GM21717 (cell line): ENCODE data around the gene JPT1.
"Not testable (repeated sequence)": the region's sequence is repeated elsewhere in the genome, so short reads cannot be mapped to it uniquely, and the experiment has no call there.

Experiments
- ATAC-seq: cut with Tn5 transposase; IDR thresholded peaks from one replicate; pipeline ENCODE4 v1.9.1; 2021; ENCODE audit warnings: mild to moderate bottlenecking, moderate library complexity; ENCODE audit not compliant: unreplicated experiment

The JPT1 gene, protein sequence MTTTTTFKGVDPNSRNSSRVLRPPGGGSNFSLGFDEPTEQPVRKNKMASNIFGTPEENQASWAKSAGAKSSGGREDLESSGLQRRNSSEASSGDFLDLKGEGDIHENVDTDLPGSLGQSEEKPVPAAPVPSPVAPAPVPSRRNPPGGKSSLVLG

GRCh38 chr17:75154195-75155106, at the start of gene JPT1:
Gene JPT1, minus strand, starts transcription at chr17:75154512. Its CDS starts 115 bp downstream, at chr17:75154397.
- peak; percentile 94 for ATAC-seq

- no peak for ATAC-seq
Measured at GRCh38 chr17:75199886-75200618, 45.7 kb upstream of the JPT1 start.

DNA sequence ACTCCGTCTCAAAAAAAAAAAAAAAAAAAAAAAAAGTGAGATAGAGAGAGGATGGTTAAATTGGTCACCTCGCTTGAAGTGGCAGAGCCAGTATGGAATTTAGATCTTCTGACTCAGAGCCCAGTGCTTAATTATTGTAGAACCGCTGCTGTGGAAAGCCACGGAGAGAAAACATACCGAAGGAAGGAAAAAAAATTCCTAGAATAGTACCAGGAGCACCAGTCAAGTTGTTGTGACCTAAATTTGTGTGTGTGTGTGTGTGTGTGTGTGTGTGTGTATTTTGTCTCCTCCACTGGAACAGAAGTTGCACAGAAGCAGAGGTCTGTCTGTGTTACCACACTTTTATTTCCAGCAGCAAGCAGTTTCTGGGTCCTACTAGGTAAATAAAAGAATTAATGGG, 40.6 kb upstream of the JPT1 start:
- no peak for ATAC-seq

- no peak for ATAC-seq
Measured at GRCh38 chr17:75191584-75191983, 37.3 kb upstream of the JPT1 start.

GRCh38 chr17:75188614-75189013, 34.3 kb upstream of the JPT1 start:
- ATAC-seq: no peak

GRCh38 chr17:75183999-75184884, 29.9 kb upstream of the JPT1 start:
- ATAC-seq: no peak

GRCh38 chr17:75182569-75183436, 28.5 kb upstream of the JPT1 start, which contains the start of gene SUMO2:
Gene SUMO2, minus strand, starts transcription at chr17:75182959. Its CDS starts 125 bp downstream, at chr17:75182834.
- peak; percentile 62 for ATAC-seq

DNA sequence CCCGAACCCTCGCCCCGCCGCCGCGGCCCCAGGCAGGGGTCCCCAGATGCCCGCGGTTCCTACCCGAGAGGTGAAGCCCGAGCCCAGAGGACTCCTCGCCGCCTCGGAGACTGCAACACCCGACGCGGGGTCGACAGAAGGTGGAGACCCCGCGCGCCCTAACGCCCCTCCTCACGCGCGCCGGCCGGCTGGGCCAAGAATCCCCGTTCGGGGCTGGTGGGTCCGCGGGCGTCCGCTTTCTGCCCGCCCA, 27.9 kb upstream of the JPT1 start:
- peak; percentile 24 for ATAC-seq

GRCh38 chr17:75181608-75182318, 27.5 kb upstream of the JPT1 start:
- ATAC-seq: no peak

DNA sequence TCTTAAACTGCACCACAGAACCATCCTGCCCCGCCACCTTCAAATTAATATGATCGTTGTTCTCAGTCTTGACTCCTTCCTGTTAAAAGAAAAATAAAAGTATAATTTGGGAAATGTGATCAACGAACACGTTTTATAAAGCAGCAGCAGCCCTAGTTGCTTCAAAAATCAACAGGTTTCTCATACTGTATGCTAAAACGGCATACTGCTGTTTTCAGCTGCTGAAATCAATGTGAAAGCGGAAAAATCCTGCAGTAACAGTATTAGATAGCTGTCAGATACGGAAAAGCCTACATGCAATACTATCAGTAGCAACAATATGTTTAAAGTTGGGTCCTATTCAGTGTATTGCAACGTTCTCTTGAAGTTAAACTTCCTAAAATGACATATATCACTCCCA, 26.8 kb upstream of the JPT1 start:
- ATAC-seq: no peak

GRCh38 chr17:75178453-75178852, 24.1 kb upstream of the JPT1 start:
- no peak for ATAC-seq

- no peak for ATAC-seq
Measured at GRCh38 chr17:75176625-75177024, 22.3 kb upstream of the JPT1 start.

DNA sequence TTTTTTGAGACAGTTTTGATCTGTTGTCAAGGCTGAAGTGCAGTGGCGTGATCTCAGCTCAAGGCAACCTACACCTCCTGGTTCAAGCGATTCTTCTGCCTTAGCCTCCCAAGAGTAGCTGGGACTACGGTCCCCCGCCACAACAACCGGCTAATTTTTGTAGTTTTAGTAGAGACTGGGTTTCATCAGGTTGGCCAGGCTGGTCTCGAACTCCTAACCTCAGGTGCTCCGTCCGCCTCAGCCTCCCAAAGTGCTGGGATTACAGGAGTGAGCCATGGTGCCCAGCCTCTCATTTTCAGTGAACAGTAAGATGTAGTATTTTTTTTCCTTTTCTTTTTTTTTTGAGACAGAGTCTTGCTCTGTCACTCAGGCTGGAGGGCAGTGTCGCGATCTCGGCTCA, 20.7 kb upstream of the JPT1 start:
- ATAC-seq: no peak

GRCh38 chr17:75173526-75173925, 19.2 kb upstream of the JPT1 start:
- ATAC-seq: no peak

DNA sequence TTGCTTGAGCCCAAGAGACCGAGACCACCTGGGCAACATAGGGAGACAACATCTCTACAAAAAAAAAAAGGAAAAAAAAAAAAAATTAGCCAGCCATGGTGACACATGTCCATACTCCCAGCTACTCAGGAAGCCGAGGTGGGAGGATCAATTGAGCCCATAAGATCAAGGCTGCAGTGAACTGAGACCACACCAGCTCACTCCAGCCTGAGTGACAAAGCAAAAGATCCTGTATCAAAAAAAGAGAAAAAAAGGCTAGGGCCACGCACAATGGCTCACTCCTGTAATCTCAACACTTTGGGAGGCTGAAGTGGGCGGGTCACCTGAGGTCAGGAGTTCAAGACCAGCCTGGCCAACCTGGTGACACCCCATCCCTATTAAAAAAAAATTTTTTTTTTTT, 14.7 kb upstream of the JPT1 start:
- ATAC-seq: no peak

GRCh38 chr17:75164606-75165005, 10.3 kb upstream of the JPT1 start:
- not testable (repeated sequence) for ATAC-seq

- no peak for ATAC-seq
Measured at GRCh38 chr17:75163074-75163473, 8.8 kb upstream of the JPT1 start.

- no peak for ATAC-seq
Measured at GRCh38 chr17:75160211-75160610, 5.9 kb upstream of the JPT1 start.
